Middle frontal gyrus (tissue), 1 donor: ENCODE data around the gene AHSA1.

Source experiments
- DNase-seq: peaks from one replicate; pipeline ENCODE4 v3.0.0-alpha.2; 2015; ENCODE audit warnings: low spot score; ENCODE audit errors: extremely low spot score

Gene AHSA1

GRCh38 chr14:77508249-77508648 lies 50.4 kb downstream of the AHSA1 start:
- DNase-seq = no peak

GRCh38 chr14:77508876-77509275 lies 51.0 kb downstream of the AHSA1 start:
- DNase-seq = no peak

GRCh38 chr14:77509366-77509765 lies 51.5 kb downstream of the AHSA1 start:
- DNase-seq = no peak

DNA sequence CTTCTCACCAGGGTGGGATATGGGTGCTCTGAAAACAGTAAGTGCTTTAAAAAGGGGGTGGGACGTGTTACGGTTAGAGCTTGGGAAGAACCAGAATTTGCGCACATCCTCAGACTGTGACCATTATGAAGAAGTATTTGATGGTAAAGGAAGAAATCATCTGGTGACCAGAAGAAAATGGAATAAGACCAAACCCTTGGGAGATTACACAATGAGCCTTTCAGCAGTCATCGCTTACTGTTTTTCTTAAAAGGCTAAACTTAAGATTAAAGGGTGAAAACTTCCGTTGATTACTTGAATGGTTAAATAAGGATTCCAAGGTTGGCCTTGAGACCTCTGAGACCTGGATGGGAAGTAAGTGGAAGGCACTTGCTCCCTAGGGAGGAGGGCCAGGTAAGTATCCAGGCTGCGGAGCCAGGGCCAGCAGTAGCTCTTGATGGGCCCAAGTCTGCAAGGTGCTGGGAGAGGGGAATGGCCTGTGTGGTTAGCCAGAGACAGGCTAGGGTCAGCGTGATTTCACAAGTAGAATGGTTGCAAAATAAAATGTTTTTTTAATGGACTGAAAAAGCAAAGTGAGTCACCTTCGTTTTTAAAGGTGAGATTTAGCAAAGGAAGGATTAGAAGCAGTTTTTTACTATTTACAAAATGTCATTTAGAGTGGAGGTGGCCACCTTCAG lies 53.7 kb downstream of the AHSA1 start:
- no peak for DNase-seq

DNA sequence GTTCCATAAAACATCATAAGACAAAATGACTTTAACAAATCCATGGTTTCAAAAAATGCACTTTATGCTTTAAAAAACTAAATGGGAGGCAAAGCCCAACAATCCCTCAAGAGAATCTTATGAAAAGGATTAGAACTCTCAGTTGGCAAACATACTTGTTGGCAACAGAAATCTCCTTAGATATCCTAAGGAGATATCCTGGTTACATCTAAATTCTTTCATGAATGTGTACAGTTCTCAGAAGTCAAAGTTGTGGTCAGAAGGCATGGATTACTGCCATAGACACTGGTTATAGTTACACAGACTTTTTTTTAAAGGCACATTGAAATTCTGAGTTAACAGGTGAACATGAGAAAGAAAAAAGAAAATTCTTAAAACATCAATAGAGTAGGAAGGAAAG lies 58.2 kb downstream of the AHSA1 start:
- DNase-seq = no peak
